ENCODE data around the gene BRME1. TPM values are rescaled to one million over a fixed set of nuclear protein-coding genes. Genes with fewer than 3 reads are reported as not detected.

Gene BRME1
- total and polyA plus RNA-seq, 2 of the 13 experiments (the other 11 are each of a cell fraction or from before 2014, with no cell fraction given) = 0.74 to 1.5 TPM

- no peak overlapping the region for H3K4me2 ChIP-seq (ENCODE audit: low read depth, low read length)
- intact Hi-C loops (cut with micrococcal nuclease; ENCODE audit: unreplicated experiment) = loop anchor here (5.0 kb wide), 1 partner anchor 697 kb away; the partner anchor contains the start of genes IER2 and STX10
- no peak for DNase-seq (ENCODE audit: low spot score)
- H3K27ac ChIP-seq (ENCODE audit: extremely low read length, insufficient read depth, low read length) = peak overlapping the region; percentile 47
- CTCF ChIA-PET (ENCODE audit: low intra/inter-chr PET ratio, low total read pairs) = no interaction called here
- no peak for FAIRE-seq
- H2AFZ ChIP-seq (ENCODE audit: low read length) = no peak overlapping the region
- TF ChIP-seq CBX1 (IDR thresholded peaks at IDR 0.05; ENCODE audit: low read depth) (no peak), CENPX (CRISPR knock-in tag; IDR thresholded peaks at IDR 0.05) (no peak)
- no peaks in the 10 kb centered on the region; a peak in 1 of 5 replicates for H3K27me3 ChIP-seq (ENCODE audit: control insufficient read depth in 1 of 2, insufficient read depth in 2 of 2, low read length in 2 of 2)
- no TSS peak for BruUV-seq (replicated peaks)
- H3K36me3 ChIP-seq (replicated peaks in 1 of 2; ENCODE audit: control insufficient read depth in 1 of 2, insufficient read depth in 2 of 2, low read length in 2 of 2) = no peaks in the 10 kb centered on the region
- no peaks in the 10 kb centered on the region for H4K20me1 ChIP-seq (ENCODE audit: insufficient read depth, low read length)
- H3K79me2 ChIP-seq (ENCODE audit: insufficient read depth, low read length) = no peaks in the 10 kb centered on the region
- H3K4me3 ChIP-seq (replicated peaks in 1 of 3; ENCODE audit: insufficient read depth in 1 of 3, low read depth in 2 of 3, low read length in 3 of 3) = no peak overlapping the region
- POLR2A ChIA-PET = no interaction called here
- ATAC-seq = no peak
- peaks cover 91% of the 10 kb centered on the region for H3K4me1 ChIP-seq (ENCODE audit: insufficient read depth, low read length)
- peak overlapping the region; percentile 7; the same call in 1 of the 2 replicates for H3K9ac ChIP-seq (ENCODE audit: insufficient read depth, low read depth, low read length)
- in situ Hi-C loops (cut with HindIII; ENCODE audit: extremely low pct_ligation_motif_present, low pct_unique_long_range_greater_than_20kb) = no loop called here
- WGBS (ENCODE audit: low lambda C conversion rate) = 54% methylated on average over 8 of the region's 16 CpGs
- H3K9me3 ChIP-seq (ENCODE audit: low read length) = no peaks in the 10 kb centered on the region
Observed at GRCh38 chr19:13848798-13849676, 56.9 kb downstream of the BRME1 start.

GRCh38 chr19:13848340-13848677, 57.6 kb downstream of the BRME1 start:
- in situ Hi-C loops (cut with HindIII; ENCODE audit: extremely low pct_ligation_motif_present, low pct_unique_long_range_greater_than_20kb) = no loop called here
- POLR2A ChIA-PET = interaction anchor here (2.7 kb wide), 1 partner anchor 10 kb away, joined by 15 read pairs; no protein-coding TSS in a partner anchor
- peak overlapping the region; percentile 99 for H3K9ac ChIP-seq (ENCODE audit: insufficient read depth, low read depth, low read length)

More at GRCh38 chr19:13848340-13848677, 57.6 kb downstream of the BRME1 start:
- no peaks in the 10 kb centered on the region for H3K79me2 ChIP-seq (ENCODE audit: insufficient read depth, low read length)
- H3K9me3 ChIP-seq (ENCODE audit: low read length) = no peaks in the 10 kb centered on the region
- 77% methylated on average over 4 of the region's 4 CpGs for WGBS (ENCODE audit: low lambda C conversion rate)
- FAIRE-seq = no peak
- peak overlapping the region; percentile 99 for H3K27ac ChIP-seq (ENCODE audit: extremely low read length, insufficient read depth, low read length)
- no peak for DNase-seq (ENCODE audit: low spot score)
- intact Hi-C loops (cut with micrococcal nuclease; ENCODE audit: unreplicated experiment) = loop anchor here (5.0 kb wide), 1 partner anchor 696 kb away; the partner anchor contains the start of genes IER2 and STX10
- no peak overlapping the region for H2AFZ ChIP-seq (ENCODE audit: low read length)
- no peaks in the 10 kb centered on the region for H4K20me1 ChIP-seq (ENCODE audit: insufficient read depth, low read length)
- peaks cover 92% of the 10 kb centered on the region for H3K4me1 ChIP-seq (ENCODE audit: insufficient read depth, low read length)
- no peak overlapping the region for H3K4me3 ChIP-seq (replicated peaks in 1 of 3; ENCODE audit: insufficient read depth in 1 of 3, low read depth in 2 of 3, low read length in 3 of 3)
- no peak for ATAC-seq
- no peaks in the 10 kb centered on the region; a peak in 1 of 5 replicates for H3K27me3 ChIP-seq (ENCODE audit: control insufficient read depth in 1 of 2, insufficient read depth in 2 of 2, low read length in 2 of 2)
- BruUV-seq (replicated peaks) = no TSS peak
- H3K36me3 ChIP-seq (replicated peaks in 1 of 2; ENCODE audit: control insufficient read depth in 1 of 2, insufficient read depth in 2 of 2, low read length in 2 of 2) = no peaks in the 10 kb centered on the region
- peak overlapping the region; percentile 88 for H3K4me2 ChIP-seq (ENCODE audit: low read depth, low read length)
- CTCF ChIA-PET (ENCODE audit: low intra/inter-chr PET ratio, low total read pairs) = no interaction called here
- TF ChIP-seq MIER2 (CRISPR knock-in tag; IDR thresholded peaks at IDR 0.05) = no peak
- TF ChIP-seq AGO1 (IDR thresholded peaks at IDR 0.05; ENCODE audit: low read depth, low read length, poor library complexity, severe bottlenecking) = no peak
- no peak for TF ChIP-seq TGIF2 (CRISPR knock-in tag; IDR thresholded peaks at IDR 0.05)
- no peak for TF ChIP-seq ZBTB26 (CRISPR knock-in tag; IDR thresholded peaks at IDR 0.05; ENCODE audit: borderline replicate concordance)
- no peak for TF ChIP-seq RNF2 (conservative IDR thresholded peaks at IDR 0.05; ENCODE audit: low read depth)
- TF ChIP-seq SP1 (IDR thresholded peaks at IDR 0.05) = no peak
- no peak for TF ChIP-seq SP1 (CRISPR knock-in tag; IDR thresholded peaks at IDR 0.05)
- TF ChIP-seq KDM3A (CRISPR knock-in tag; IDR thresholded peaks at IDR 0.05; ENCODE audit: low read depth) = no peak
- no peak for TF ChIP-seq ERF (CRISPR knock-in tag; IDR thresholded peaks at IDR 0.05)
- TF ChIP-seq KLF11 (CRISPR knock-in tag; IDR thresholded peaks at IDR 0.05) = no peak
- TF ChIP-seq WIZ (CRISPR knock-in tag; IDR thresholded peaks at IDR 0.05) = no peak
